GM19025 (cell line): ENCODE data around the gene RNASEH1.

Source experiments
- ATAC-seq: cut with Tn5 transposase; IDR thresholded peaks from one replicate; pipeline ENCODE4 v1.9.1; 2021; ENCODE audit warnings: mild to moderate bottlenecking, low read depth, moderate library complexity; ENCODE audit not compliant: unreplicated experiment

RNASEH1 gene

DNA sequence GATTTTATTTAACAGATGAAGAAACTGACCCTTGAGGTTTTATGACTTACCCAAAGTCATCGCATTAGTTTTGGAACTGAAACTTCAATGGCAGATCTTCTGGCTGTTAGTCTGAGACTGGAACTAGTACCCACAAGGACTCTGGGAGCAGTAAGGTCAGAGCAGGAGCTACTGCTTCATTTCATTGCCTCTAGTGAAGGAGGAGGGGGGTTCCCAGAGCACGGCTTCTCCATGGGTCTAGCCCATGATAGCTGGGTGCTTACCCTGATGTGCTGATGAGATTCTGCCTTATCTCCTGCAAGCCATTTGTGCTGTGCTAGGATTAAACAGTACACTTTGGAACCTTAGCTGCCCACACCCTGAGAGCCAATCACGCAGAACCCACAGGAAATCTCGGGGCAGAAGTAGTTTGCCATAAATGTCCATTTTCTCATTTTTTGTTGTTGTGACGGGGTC is 5.4 kb upstream of the RNASEH1 start:
- peak; percentile 45 for ATAC-seq

DNA sequence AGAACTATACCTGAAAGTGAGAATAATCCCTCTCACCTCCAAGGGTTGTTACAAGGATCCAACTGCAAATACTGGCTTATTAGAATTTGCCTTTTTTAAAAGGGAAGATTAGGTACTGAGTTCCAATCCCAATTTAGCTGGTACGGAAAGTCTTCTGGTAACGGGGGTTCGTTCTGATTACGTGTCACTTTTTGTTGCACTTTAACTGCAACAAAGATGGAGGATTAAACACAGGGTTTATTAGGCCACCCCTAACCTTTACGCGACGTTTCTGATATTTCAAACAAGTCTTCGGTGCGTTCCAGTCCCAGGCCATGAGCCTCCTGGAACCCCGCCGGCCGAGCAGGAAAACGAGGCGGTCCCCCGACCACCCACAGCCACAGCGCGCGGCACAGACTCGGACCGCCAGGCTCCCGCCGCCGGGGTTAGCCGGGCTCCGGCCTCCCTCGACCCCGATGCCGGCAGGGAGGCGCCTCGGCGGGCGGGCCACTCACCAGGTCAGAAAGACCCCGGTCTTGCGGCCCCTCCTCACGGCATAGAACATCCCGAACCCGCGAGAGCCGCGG is 411 bp downstream of the RNASEH1 start:
- peak; percentile 13 for ATAC-seq

DNA sequence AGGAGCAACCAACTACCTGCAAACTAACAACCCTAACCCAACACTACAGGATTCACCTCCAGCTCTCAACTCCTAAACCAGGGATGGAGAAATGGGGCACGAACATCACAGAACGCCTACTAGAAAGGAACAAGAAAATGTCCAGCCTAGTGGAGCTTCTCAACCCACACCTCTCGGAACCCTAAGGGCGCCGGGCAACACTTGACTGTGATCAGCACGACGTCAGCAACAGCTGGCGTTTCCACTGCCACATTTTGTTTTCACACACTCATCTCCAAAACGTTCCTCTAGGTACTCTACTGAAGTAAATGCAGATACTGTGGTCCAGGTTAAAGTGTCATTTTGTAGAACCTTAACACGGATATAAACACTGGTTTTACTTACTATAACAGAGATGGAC is 4.2 kb downstream of the RNASEH1 start:
- ATAC-seq, result no peak

DNA sequence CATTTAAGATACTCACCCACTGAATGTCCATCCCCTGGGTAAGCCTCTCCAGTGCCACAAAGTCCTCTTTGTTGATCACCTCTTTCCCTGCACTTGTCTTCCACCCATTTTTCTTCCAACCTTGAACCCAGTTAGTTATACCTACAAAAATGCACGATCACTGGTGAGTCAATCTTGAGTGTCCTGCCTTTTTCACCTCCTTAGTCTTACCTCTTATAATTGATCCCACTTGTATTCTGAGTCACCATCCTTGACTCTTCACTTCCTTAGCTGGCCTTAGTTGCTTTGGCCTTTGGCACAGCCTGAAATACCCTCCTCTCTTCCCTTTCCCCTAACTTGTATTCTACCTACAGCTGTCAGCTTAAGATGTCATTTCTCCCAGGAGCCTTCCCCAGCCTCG is 10.2 kb downstream of the RNASEH1 start:
- no peak for ATAC-seq

DNA sequence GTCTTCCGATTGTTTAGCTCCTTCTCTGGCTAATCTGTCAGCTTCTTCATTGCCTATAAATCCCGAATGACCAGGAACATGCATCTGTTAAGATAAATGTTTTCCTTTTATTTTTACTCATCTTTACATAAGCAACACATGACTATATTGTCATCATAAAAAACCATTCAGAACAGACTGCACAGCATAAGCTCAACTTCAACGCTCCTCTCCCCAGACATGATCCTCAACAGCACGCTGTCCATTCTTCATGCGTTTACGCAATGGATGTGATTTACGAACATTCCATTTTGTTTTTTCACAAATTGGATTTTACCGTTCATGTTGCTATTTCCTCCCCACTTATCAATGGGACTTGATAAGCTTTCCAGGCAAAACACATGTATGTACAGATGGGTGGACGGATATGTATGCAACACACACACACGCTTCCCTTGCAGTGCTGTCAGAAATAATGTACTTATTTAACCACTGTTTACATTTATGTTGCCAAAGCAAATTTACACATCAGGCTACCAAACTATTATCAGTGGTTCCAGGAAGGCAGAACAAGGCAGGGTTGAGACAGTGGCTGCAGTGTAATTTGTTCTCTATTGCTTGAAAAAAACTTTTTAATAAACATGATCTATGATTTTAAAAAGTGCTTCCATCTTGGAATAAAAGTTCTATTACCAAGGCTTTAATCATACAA is 12.2 kb downstream of the RNASEH1 start:
- ATAC-seq, result no peak

- no peak for ATAC-seq
These were observed 15.0 kb downstream of the RNASEH1 start for GRCh38 chr2:3543023-3543683.

DNA sequence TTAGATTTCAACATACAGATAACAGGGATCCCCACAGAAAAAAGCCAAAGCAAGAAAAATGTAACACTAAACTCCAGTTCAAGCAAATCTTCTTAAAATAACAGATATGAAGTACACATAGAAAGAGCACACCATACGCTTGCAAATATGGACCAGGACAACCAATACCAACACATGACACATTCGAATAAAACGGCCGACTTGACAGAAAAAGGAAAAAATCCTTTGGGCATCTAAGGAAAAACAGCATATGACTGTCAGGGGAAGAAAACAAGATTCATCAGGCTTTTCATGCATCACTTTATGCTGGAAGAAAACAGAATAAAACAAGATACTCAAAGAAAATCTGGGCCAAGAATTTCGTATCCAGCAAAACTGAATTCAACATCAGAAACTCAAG is 16.0 kb downstream of the RNASEH1 start:
- no peak for ATAC-seq

GRCh38 chr2:3539836-3540235 is 18.3 kb downstream of the RNASEH1 start:
- ATAC-seq, result no peak

- no peak for ATAC-seq
These were observed 21.2 kb downstream of the RNASEH1 start for GRCh38 chr2:3536682-3537632.

DNA sequence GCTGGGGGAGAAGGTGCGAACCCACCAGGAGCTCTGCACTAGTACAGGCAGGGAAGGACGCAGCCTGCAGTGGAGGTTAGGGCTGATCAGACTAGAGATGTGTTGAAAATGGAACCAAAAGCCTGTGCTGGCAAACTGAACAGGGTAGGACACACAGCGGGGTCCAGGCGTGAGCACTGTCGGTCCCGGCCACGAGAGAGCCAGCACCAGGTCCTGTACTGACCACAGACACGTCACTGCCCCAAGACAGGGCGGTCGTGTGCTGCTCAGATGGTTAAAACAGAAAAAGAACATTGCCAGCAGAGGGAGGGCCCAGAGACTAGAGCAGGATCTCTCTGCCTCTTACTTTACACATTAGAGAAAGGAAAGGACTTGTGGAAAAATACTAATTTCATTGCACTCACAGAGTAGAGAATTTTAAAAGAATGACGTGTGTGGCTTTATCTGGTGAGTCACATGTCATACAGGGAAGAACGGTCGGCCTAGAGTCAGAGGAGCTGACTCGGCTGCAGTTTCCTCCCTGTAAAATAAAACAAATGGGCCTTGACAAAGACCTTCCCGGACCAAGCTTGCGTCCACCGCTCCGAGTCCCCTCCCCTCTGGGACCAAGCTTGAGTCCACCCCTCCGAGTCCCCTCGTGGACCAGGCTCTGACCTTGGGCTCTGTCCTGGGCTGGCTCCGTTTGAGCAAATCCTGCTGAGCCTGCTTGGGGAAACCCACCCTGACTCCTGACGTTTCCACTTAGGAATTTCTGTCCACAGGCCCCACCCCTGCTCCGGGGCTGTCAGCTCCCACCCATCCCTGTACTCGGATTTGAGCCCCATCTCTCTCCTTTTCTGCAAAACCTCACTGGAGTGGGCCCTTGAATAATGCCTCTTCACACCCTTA is 22.1 kb downstream of the RNASEH1 start:
- no peak for ATAC-seq

- ATAC-seq, result no peak
These were observed 22.7 kb downstream of the RNASEH1 start for GRCh38 chr2:3535467-3535793.

- no peak for ATAC-seq
These were observed 23.8 kb downstream of the RNASEH1 start for GRCh38 chr2:3534251-3534814.

DNA sequence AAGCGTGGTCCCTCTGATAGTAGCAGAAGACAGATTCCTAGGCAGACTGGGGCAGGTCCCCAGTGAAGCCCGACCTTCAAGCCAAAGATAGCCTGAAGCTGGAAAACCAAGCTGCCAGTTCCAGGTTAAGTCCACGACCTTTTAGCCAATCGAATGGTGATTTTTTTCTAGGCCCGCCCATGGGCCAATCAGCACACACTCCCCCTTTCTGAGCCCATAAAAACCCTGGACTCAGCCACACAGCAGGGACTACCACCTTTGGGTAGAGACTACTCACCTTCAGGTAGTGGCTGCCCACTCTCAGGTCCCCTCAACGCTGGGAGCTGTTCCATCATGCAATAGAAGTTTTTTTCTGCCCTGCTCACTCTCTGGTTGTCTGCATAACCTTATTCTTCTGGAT is 24.3 kb downstream of the RNASEH1 start:
- no peak for ATAC-seq

DNA sequence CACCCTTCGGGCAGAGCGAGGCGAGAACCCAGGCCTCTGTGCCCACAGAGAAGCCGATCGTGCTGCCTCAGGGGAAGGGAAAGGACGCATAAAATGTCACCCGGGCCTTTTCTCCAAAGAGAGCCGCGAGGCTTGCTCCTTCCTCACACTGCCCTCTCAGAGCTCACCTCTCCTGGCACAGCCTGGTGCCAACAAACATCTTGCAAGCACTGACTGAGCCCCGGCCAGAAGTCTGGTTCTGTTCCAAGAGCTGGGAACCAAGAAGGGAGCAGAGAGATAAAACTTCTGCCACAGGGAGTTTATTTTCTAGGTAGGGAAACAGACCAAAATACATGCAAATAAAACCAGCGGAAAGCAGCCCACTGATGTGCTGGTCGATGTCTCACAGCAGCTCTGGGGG is 25.2 kb downstream of the RNASEH1 start:
- ATAC-seq, result no peak

DNA sequence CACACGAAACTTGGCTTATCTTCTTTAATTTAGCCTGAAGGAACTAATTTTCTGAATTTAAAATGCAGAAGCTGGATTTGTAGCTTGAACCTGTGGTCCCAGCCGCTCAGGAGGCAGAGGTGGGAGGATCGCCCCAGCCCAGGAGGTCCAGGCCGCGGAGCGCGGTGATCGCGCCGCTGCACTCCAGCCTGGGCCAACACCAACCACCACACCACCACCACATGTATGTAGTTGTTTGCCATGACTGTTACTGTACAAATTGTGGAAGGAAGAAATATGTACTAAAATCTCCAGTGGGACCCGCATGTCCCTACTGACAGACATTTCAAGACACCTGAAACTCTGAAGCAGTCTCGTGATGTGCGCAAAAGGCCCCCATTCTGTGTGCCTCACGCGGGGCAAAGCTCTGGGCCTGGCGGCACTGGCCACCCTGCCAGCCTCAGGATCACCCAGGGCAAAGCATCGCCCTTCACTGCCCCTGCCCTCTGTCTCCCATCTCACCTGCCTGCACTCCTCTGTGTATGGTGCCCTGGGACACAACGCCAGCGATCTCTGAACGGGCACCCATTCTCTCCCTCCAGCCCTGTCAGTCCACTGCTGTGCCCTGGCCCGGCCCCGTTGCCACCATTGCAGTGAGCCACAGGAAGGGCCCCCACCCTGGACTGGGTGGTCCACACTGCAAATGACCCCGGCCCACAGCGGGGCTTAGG is 28.7 kb downstream of the RNASEH1 start:
- no peak for ATAC-seq

DNA sequence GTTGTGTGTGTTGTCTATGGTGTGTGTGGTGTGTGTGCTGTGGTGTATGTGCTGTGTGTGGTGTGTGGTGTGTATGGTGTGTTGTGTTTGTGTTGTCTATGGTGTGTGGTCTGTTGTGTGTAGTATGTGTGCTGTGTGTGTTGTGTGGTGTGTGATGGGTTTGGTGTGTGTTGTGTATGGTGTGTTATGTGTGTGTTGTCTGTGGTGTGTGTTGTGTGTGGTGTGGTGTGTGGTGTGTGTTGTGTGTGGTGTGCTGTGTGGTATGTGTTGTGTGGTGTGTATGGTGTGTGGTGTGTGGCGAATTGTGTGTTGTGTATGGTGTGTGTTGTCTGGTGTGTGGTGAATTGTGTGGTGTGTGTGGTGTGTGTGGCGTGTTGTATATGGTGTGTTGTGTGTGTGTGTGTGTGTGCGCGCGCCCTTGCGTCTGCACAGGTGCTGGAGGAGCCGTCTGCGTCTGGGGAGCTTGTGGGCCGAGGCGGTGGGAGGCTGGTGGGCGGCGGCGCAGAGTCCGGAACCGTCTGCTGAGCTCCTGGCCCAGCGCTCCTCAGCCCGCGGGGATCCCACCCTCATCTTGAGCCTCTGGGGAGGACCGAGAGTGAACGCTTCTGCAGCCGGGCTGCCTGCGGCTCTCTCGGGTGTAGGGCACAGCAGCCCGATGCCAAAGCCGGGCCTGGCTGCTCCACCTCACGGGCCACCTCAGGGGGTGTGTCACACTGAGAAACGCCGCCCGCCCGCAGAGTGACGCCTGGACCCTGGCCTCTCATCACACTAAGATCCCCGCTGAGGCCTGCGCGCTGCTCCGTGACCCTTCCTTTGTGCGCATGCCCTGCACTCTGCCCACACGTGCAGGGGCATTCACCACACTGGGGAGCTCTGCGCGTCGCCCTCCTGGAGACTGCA is 30.0 kb downstream of the RNASEH1 start:
- ATAC-seq, result no peak

DNA sequence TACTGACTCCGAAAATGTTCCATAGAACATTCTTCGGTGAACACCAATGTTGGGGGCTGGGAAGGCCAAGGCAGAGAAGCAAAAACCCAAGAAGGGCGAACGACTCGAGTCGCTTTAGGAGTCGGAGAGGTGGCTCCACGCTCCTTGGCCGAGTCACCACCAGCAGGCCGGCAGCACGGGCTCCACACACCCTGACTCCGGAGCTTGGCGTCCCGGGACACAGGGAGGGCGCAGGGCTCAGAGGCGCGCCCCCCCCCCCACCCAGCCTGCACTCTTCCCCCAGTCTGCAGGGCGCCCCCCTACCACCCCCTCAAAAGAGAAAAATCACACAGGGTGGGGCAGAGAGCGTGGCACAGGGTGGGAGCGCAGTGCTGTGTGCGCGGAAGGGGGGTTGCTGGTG is 31.3 kb downstream of the RNASEH1 start:
- ATAC-seq, result no peak

GRCh38 chr2:3523551-3524041 is 34.5 kb downstream of the RNASEH1 start:
- ATAC-seq, result no peak
